GM20431 (cell line): Measurements from ENCODE around the gene CAMTA1.

ENCODE experiments used
- in situ Hi-C: fragments of 300-500 bp; cut with MseI, MboI; formaldehyde crosslinking; loops from one replicate; pipeline ENCODE4 v1.15.0; 2020; ENCODE audit warnings: low sequenced_read_pairs; ENCODE audit not compliant: unreplicated experiment

Gene CAMTA1

GRCh38 chr1:7726623-7727022 lies 941.4 kb downstream of the CAMTA1 start:
- in situ Hi-C loops: no loop called here

GRCh38 chr1:7727809-7728471 lies 942.7 kb downstream of the CAMTA1 start:
- in situ Hi-C loops: no loop called here

GRCh38 chr1:7729761-7730160 lies 944.5 kb downstream of the CAMTA1 start:
- in situ Hi-C loops: no loop called here

GRCh38 chr1:7732331-7732730 lies 947.1 kb downstream of the CAMTA1 start:
- in situ Hi-C loops: no loop called here

GRCh38 chr1:7733276-7733675 lies 948.0 kb downstream of the CAMTA1 start:
- in situ Hi-C loops: no loop called here

- in situ Hi-C loops: no loop called here
These were observed 952.8 kb downstream of the CAMTA1 start for GRCh38 chr1:7738044-7738443.

- in situ Hi-C loops: loop anchor here (10.0 kb wide), 1 partner anchor 69 kb away; no protein-coding TSS in a partner anchor
These were observed 958.1 kb downstream of the CAMTA1 start for GRCh38 chr1:7743346-7743745.

- in situ Hi-C loops: loop anchor here (10.0 kb wide), 1 partner anchor 70 kb away; no protein-coding TSS in a partner anchor
These were observed 959.6 kb downstream of the CAMTA1 start for GRCh38 chr1:7744882-7745281.

- in situ Hi-C loops: loop anchor here (10.0 kb wide), 1 partner anchor 71 kb away; no protein-coding TSS in a partner anchor
These were observed 960.5 kb downstream of the CAMTA1 start for GRCh38 chr1:7745783-7746182.

GRCh38 chr1:7747605-7748004 lies 962.4 kb downstream of the CAMTA1 start:
- in situ Hi-C loops: loop anchor here (10.0 kb wide), 1 partner anchor 73 kb away; no protein-coding TSS in a partner anchor

GRCh38 chr1:7749126-7749525 lies 963.9 kb downstream of the CAMTA1 start:
- in situ Hi-C loops: loop anchor here (10.0 kb wide), 1 partner anchor 74 kb away; no protein-coding TSS in a partner anchor

GRCh38 chr1:7751174-7751573 lies 965.9 kb downstream of the CAMTA1 start:
- in situ Hi-C loops: no loop called here

- in situ Hi-C loops: no loop called here
These were observed 967.5 kb downstream of the CAMTA1 start for GRCh38 chr1:7752512-7753417.

- in situ Hi-C loops: no loop called here
These were observed 968.4 kb downstream of the CAMTA1 start for GRCh38 chr1:7753641-7754040.

GRCh38 chr1:7754234-7754633 lies 969.0 kb downstream of the CAMTA1 start:
- in situ Hi-C loops: no loop called here

GRCh38 chr1:7755448-7755847 lies 970.2 kb downstream of the CAMTA1 start:
- in situ Hi-C loops: no loop called here

GRCh38 chr1:7760245-7760644 lies 975.0 kb downstream of the CAMTA1 start:
- in situ Hi-C loops: no loop called here

GRCh38 chr1:7761103-7761502 lies 975.8 kb downstream of the CAMTA1 start:
- in situ Hi-C loops: no loop called here

- in situ Hi-C loops: no loop called here
These were observed 981.9 kb downstream of the CAMTA1 start for GRCh38 chr1:7767176-7767575.

- in situ Hi-C loops: no loop called here
These were observed 983.3 kb downstream of the CAMTA1 start for GRCh38 chr1:7768583-7768982.
